Measurements from ENCODE around the gene MKX. TPM values are rescaled to one million over a fixed set of nuclear protein-coding genes. Genes with fewer than 3 reads are reported as not detected.
"Not testable (repeated sequence)": the region's sequence is repeated elsewhere in the genome, so short reads cannot be mapped to it uniquely, and the experiment has no call there.

Gene MKX
- polyA plus RNA-seq, 10 donors: 1.0 to 15.6 (median 8.3) TPM

- no peak for DNase-seq
Observed at GRCh38 chr10:27695706-27696105, 49.9 kb downstream of the MKX start.

- DNase-seq: no peak
Observed at GRCh38 chr10:27695088-27695487, 50.5 kb downstream of the MKX start.

- no peak for DNase-seq
Observed at GRCh38 chr10:27692663-27693062, 53.0 kb downstream of the MKX start.

GRCh38 chr10:27688991-27689390, 56.6 kb downstream of the MKX start:
- peak in 1 of 3 donors; percentile 36 for DNase-seq

GRCh38 chr10:27688276-27688675, 57.3 kb downstream of the MKX start:
- peak in 2 of 3 donors; percentile 44 to 58 for DNase-seq

GRCh38 chr10:27687743-27688142, 57.9 kb downstream of the MKX start:
- peak in 2 of 3 donors; percentile 57 to 68 for DNase-seq

GRCh38 chr10:27687326-27687725, 58.3 kb downstream of the MKX start:
- DNase-seq: peak in 1 of 3 donors; percentile 34

GRCh38 chr10:27685681-27686080, 59.9 kb downstream of the MKX start:
- DNase-seq: no peak

- no peak for DNase-seq
Observed at GRCh38 chr10:27683226-27683625, 62.4 kb downstream of the MKX start.

- DNase-seq: not testable (repeated sequence)
Observed at GRCh38 chr10:27681795-27682194, 63.8 kb downstream of the MKX start.

GRCh38 chr10:27680691-27681605, 64.7 kb downstream of the MKX start:
- peak in 1 of 3 donors; percentile 55 for DNase-seq

- peak in 2 of 3 donors; percentile 52 to 73 for DNase-seq
Observed at GRCh38 chr10:27680006-27680557, 65.5 kb downstream of the MKX start.

GRCh38 chr10:27679369-27679912, 66.2 kb downstream of the MKX start:
- DNase-seq: no peak

- no peak for DNase-seq
Observed at GRCh38 chr10:27678166-27678565, 67.5 kb downstream of the MKX start.

- DNase-seq: no peak
Observed at GRCh38 chr10:27673065-27673464, 72.6 kb downstream of the MKX start.

- no peak for DNase-seq
Observed at GRCh38 chr10:27671821-27672220, 73.8 kb downstream of the MKX start.

- no peak for DNase-seq
Observed at GRCh38 chr10:27664461-27664860, 81.2 kb downstream of the MKX start.

GRCh38 chr10:27663621-27664020, 82.0 kb downstream of the MKX start:
- no peak for DNase-seq

- DNase-seq: no peak
Observed at GRCh38 chr10:27661514-27662286, 83.9 kb downstream of the MKX start.

GRCh38 chr10:27660711-27661110, 84.9 kb downstream of the MKX start:
- no peak for DNase-seq

GRCh38 chr10:27660268-27660667, 85.4 kb downstream of the MKX start:
- no peak for DNase-seq

GRCh38 chr10:27659786-27660185, 85.8 kb downstream of the MKX start:
- DNase-seq: no peak
